Suprapubic skin (tissue), 4 donors: ENCODE measurements around the gene IL33.

Experiments used
- CTCF ChIP-seq, 2 donors: fragments of 200-600 bp in 1 of 2; fragments of 450-650 bp in 1 of 2; sonication (generic) in 1 of 2; IDR thresholded peaks; one replicate each; pipeline ENCODE4 v1.5.1; 2016 to 2019; ENCODE audit warnings: antibody characterized with exemption in 2 of 2, mild to moderate bottlenecking in 1 of 2, moderate library complexity in 1 of 2
- EP300 ChIP-seq: sonication (generic); formaldehyde crosslinking; IDR thresholded peaks from one replicate; pipeline ENCODE4 v1.6.1; 2017; ENCODE audit warnings: antibody characterized with exemption
- POLR2A ChIP-seq, 2 donors: fragments of 450-650 bp; IDR thresholded peaks; one replicate each; pipeline ENCODE4 v1.6.1; 2017; ENCODE audit warnings: antibody characterized with exemption in 2 of 2, mild to moderate bottlenecking in 2 of 2, moderate library complexity in 2 of 2
- POLR2AphosphoS5 ChIP-seq, 3 donors: sonication (generic); formaldehyde crosslinking; IDR thresholded peaks; one replicate each; pipeline ENCODE4 v1.6.1; 2017; ENCODE audit warnings: antibody characterized with exemption in 3 of 3

GRCh38 chr9:6232336-6232945, 16.8 kb downstream of the IL33 start:
- no peak for TF ChIP-seq CTCF (IDR thresholded peaks at IDR 0.05)
- no peak for TF ChIP-seq POLR2AphosphoS5 (IDR thresholded peaks at IDR 0.05)
- no peak for TF ChIP-seq POLR2A (IDR thresholded peaks at IDR 0.05)
- no peak for TF ChIP-seq EP300
